GM19324 (cell line): ENCODE data around the gene AKNA.

Experiments used
- ATAC-seq: cut with Tn5 transposase; IDR thresholded peaks from one replicate; pipeline ENCODE4 v1.9.1; 2021; ENCODE audit warnings: mild to moderate bottlenecking, moderate library complexity; ENCODE audit not compliant: unreplicated experiment, low FRiP score

AKNA gene

GRCh38 chr9:114311571-114312512 is 75.9 kb downstream of the AKNA start:
- no peak for ATAC-seq

- no peak for ATAC-seq
Measured at GRCh38 chr9:114310471-114311450, 77.0 kb downstream of the AKNA start.

- no peak for ATAC-seq
Measured at GRCh38 chr9:114309096-114309495, 78.7 kb downstream of the AKNA start.

- no peak for ATAC-seq
Measured at GRCh38 chr9:114308361-114308950, 79.3 kb downstream of the AKNA start.

GRCh38 chr9:114307899-114308267 is 79.9 kb downstream of the AKNA start:
- no peak for ATAC-seq

- no peak for ATAC-seq
Measured at GRCh38 chr9:114304416-114305188, 83.2 kb downstream of the AKNA start.

GRCh38 chr9:114303977-114304376 is 83.8 kb downstream of the AKNA start:
- ATAC-seq: no peak

- ATAC-seq: no peak
Measured at GRCh38 chr9:114303571-114303970, 84.2 kb downstream of the AKNA start.

GRCh38 chr9:114302727-114303126 is 85.1 kb downstream of the AKNA start:
- ATAC-seq: no peak

- ATAC-seq: no peak
Measured at GRCh38 chr9:114301798-114302565, 85.8 kb downstream of the AKNA start.

GRCh38 chr9:114300846-114301797 is 86.7 kb downstream of the AKNA start:
- no peak for ATAC-seq

- ATAC-seq: no peak
Measured at GRCh38 chr9:114300153-114300845, 87.5 kb downstream of the AKNA start.

- no peak for ATAC-seq
Measured at GRCh38 chr9:114299286-114300152, 88.3 kb downstream of the AKNA start.

GRCh38 chr9:114296338-114296737 is 91.4 kb downstream of the AKNA start:
- no peak for ATAC-seq

GRCh38 chr9:114294664-114295063 is 93.1 kb downstream of the AKNA start:
- ATAC-seq: no peak

GRCh38 chr9:114291886-114292590 is 95.7 kb downstream of the AKNA start:
- ATAC-seq: no peak
